Measurements from ENCODE around the gene LRRC4C.

The LRRC4C gene

GRCh38 chr11:40139536-40139935 lies 1319.9 kb downstream of the LRRC4C start:
- no peak for DNase-seq

- DNase-seq: no peak
Measured at GRCh38 chr11:40139066-40139465, 1320.4 kb downstream of the LRRC4C start.

GRCh38 chr11:40134820-40135570 lies 1324.5 kb downstream of the LRRC4C start:
- DNase-seq: no peak

GRCh38 chr11:40133498-40133897 lies 1326.0 kb downstream of the LRRC4C start:
- no peak for DNase-seq

GRCh38 chr11:40132912-40133311 lies 1326.5 kb downstream of the LRRC4C start:
- DNase-seq: no peak

GRCh38 chr11:40130427-40130826 lies 1329.0 kb downstream of the LRRC4C start:
- no peak for DNase-seq

- DNase-seq: no peak
Measured at GRCh38 chr11:40129266-40129665, 1330.2 kb downstream of the LRRC4C start.

- no peak for DNase-seq
Measured at GRCh38 chr11:40125054-40125453, 1334.4 kb downstream of the LRRC4C start.

GRCh38 chr11:40119661-40120060 lies 1339.8 kb downstream of the LRRC4C start:
- DNase-seq: no peak

- DNase-seq: no peak
Measured at GRCh38 chr11:40118780-40119179, 1340.7 kb downstream of the LRRC4C start.

GRCh38 chr11:40118026-40118425 lies 1341.4 kb downstream of the LRRC4C start:
- DNase-seq: no peak

- DNase-seq: no peak
Measured at GRCh38 chr11:40104941-40105550, 1354.4 kb downstream of the LRRC4C start.

GRCh38 chr11:40100781-40101180 lies 1358.7 kb downstream of the LRRC4C start:
- no peak for DNase-seq

- no peak for DNase-seq
Measured at GRCh38 chr11:40100162-40100553, 1359.3 kb downstream of the LRRC4C start.

GRCh38 chr11:40099426-40100161 lies 1359.9 kb downstream of the LRRC4C start:
- no peak for DNase-seq

- no peak for DNase-seq
Measured at GRCh38 chr11:40095446-40095845, 1364.0 kb downstream of the LRRC4C start.

- no peak for DNase-seq
Measured at GRCh38 chr11:40094954-40095353, 1364.5 kb downstream of the LRRC4C start.

- DNase-seq: no peak
Measured at GRCh38 chr11:40080434-40080833, 1379.0 kb downstream of the LRRC4C start.
